Activated CD4-positive, alpha-beta memory T cell treated with anti-CD3 and anti-CD28 coated beads for 36 hours (primary cell): Measurements from ENCODE around the gene CYBRD1. TPM values are rescaled to one million over a fixed set of nuclear protein-coding genes. Genes with fewer than 3 reads are reported as not detected.
A peak's percentile ranks its signal among the peaks of the same experiment; 100 is the strongest.

Experiments used
- CTCF ChIA-PET: fragments of 350-600 bp; sonication (Branson Sonifier 250); formaldehyde crosslinking; loops from one replicate; lab custom pipeline; 2021; ENCODE audit warnings: antibody characterized with exemption, inconsistent platforms; lab: Charles Lee
- POLR2A ChIA-PET: fragments of 350-600 bp; sonication (Branson Sonifier 250); formaldehyde crosslinking; loops from one replicate; lab custom pipeline; 2021; ENCODE audit warnings: antibody characterized with exemption; lab: Charles Lee
- DNase-seq: peaks from one replicate; pipeline ENCODE4 v3.0.0-alpha.2; 2020
- H3K27ac Mint-ChIP-seq: one replicate; pipeline ENCODE4 v1.8.0; 2021; ENCODE audit warnings: mixed read lengths
- H3K27me3 Mint-ChIP-seq: one replicate; pipeline ENCODE4 v1.8.0; 2021; ENCODE audit warnings: mixed read lengths
- H3K36me3 Mint-ChIP-seq: one replicate; pipeline ENCODE4 v1.8.0; 2021; ENCODE audit warnings: mixed read lengths
- H3K4me1 Mint-ChIP-seq: one replicate; pipeline ENCODE4 v1.8.0; 2021; ENCODE audit warnings: low read depth, mixed read lengths
- H3K4me3 Mint-ChIP-seq: one replicate; pipeline ENCODE4 v1.8.0; 2021; ENCODE audit warnings: mild to moderate bottlenecking, mixed read lengths
- H3K9me3 Mint-ChIP-seq: one replicate; pipeline ENCODE4 v1.8.0; 2021; ENCODE audit warnings: mixed read lengths
- intact Hi-C: fragments of 100-400 bp; cut with micrococcal nuclease; formaldehyde crosslinking; loops from one replicate; pipeline ENCODE4 v1.15.1; 2023
- total RNA-seq, 2 experiments: library from RNA; stranded (reverse); gene quantifications; one replicate each; pipeline ENCODE4 v1.2.3, GENCODE V29; 2021

CYBRD1 gene
- total RNA-seq, 2 experiments from 2014 or later = 0.86 to 0.99 TPM

DNA sequence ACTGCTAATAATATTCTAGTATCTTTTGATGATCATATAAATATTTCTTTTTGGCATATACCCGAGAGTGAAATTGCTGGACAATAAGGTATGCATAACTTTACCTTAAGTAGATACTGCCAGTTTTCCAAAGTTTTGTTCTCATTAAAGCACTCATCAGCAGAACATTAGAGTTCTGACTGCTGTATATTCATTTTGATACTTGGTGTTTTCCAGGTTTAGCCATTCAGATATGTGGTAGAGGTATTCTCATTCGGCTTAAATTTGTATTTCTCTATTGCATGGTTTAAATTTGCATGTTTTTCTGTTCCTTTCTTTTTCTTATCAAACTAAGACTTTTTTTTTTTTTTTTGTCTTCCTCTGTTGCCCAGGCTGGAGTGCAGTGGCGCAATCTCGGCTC is 18.2 kb downstream of the CYBRD1 start:
- Mint-ChIP-seq H3K4me1 (no peaks in the 10 kb centered on the region), H3K9me3 (no peaks in the 10 kb centered on the region), H3K36me3 (no peaks in the 10 kb centered on the region), H3K27me3 (no peaks in the 10 kb centered on the region), H3K27ac (no peak overlapping the region), H3K4me3 (no peak overlapping the region)
- POLR2A ChIA-PET = no interaction called here
- CTCF ChIA-PET = no interaction called here
- DNase-seq = no peak
- intact Hi-C loops = no loop called here

- Mint-ChIP-seq H3K9me3 (no peaks in the 10 kb centered on the region), H3K4me3 (no peak overlapping the region), H3K4me1 (no peaks in the 10 kb centered on the region), H3K27me3 (no peaks in the 10 kb centered on the region), H3K27ac (no peak overlapping the region), H3K36me3 (no peaks in the 10 kb centered on the region)
- peak; percentile 19 for DNase-seq
- POLR2A ChIA-PET = no interaction called here
- intact Hi-C loops = no loop called here
- CTCF ChIA-PET = interaction anchor here (1.4 to 1.9 kb wide), 3 partner anchors 11 to 668 kb away, joined by 3 to 7 read pairs (median 3); no protein-coding TSS in a partner anchor
These were observed 19.1 kb downstream of the CYBRD1 start for GRCh38 chr2:171541202-171541887.

DNA sequence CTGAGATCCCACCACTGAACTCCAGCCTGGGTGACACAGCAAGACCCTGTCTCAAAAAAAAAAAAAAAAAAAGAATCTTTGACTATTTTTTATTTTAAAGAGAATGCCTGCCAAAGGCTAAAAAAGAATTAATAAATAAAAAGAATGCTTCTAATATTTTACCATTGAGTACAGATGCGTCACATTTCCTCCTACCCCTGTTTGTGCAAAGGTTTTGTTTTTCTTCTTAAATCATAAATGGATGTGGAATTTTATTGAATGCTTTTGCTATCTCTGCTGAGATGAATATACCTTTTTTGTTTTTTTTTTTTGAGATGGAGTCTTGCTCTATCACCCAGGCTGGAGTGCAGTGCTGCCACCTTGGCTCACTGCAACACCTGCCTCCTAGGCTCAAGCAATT is 22.8 kb downstream of the CYBRD1 start:
- POLR2A ChIA-PET = no interaction called here
- no peaks in the 10 kb centered on the region for H3K36me3 Mint-ChIP-seq
- H3K27ac Mint-ChIP-seq = no peak overlapping the region
- CTCF ChIA-PET = no interaction called here
- peaks cover 2% of the 10 kb centered on the region for H3K27me3 Mint-ChIP-seq
- no peaks in the 10 kb centered on the region for H3K4me1 Mint-ChIP-seq
- no peaks in the 10 kb centered on the region for H3K9me3 Mint-ChIP-seq
- intact Hi-C loops = no loop called here
- no peak overlapping the region for H3K4me3 Mint-ChIP-seq
- DNase-seq = no peak

DNA sequence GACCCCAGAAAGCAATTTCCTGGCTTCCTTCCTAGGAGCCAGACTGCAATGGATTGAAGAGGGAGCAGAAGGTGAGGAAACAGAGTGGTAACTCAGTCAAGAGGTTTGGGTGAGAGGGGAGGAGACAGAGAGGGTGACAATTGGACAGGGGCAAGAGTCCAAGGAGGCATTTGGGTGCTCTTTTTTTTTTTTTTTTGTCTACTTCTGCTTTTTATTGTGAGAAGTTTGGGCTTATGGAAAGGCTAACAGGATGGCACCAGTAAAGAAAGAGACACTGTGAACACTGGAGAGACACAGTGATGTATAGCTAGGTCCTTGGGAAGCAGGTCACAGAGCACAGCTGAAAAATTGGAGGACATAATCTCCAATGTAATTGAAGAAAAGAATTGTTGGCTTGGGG is 25.0 kb downstream of the CYBRD1 start:
- no peaks in the 10 kb centered on the region for H3K9me3 Mint-ChIP-seq
- H3K36me3 Mint-ChIP-seq = no peaks in the 10 kb centered on the region
- POLR2A ChIA-PET = no interaction called here

GRCh38 chr2:171547720-171548119 is 25.4 kb downstream of the CYBRD1 start:
- no peak for DNase-seq
- H3K27me3 Mint-ChIP-seq = peaks cover 2% of the 10 kb centered on the region
- no peaks in the 10 kb centered on the region for H3K9me3 Mint-ChIP-seq
- H3K4me3 Mint-ChIP-seq = no peak overlapping the region
- POLR2A ChIA-PET = no interaction called here
- no peaks in the 10 kb centered on the region for H3K4me1 Mint-ChIP-seq
- H3K27ac Mint-ChIP-seq = no peak overlapping the region
- no peaks in the 10 kb centered on the region for H3K36me3 Mint-ChIP-seq
- intact Hi-C loops = no loop called here
- CTCF ChIA-PET = no interaction called here

More for the DNA sequence above, 25.0 kb downstream of the CYBRD1 start:
- no peaks in the 10 kb centered on the region for H3K4me1 Mint-ChIP-seq
- peaks cover 2% of the 10 kb centered on the region for H3K27me3 Mint-ChIP-seq
- H3K27ac Mint-ChIP-seq = no peak overlapping the region
- DNase-seq = no peak
- intact Hi-C loops = no loop called here
- CTCF ChIA-PET = no interaction called here
- H3K4me3 Mint-ChIP-seq = no peak overlapping the region

GRCh38 chr2:171550613-171551012 is 28.3 kb downstream of the CYBRD1 start:
- CTCF ChIA-PET = no interaction called here
- no peaks in the 10 kb centered on the region for H3K36me3 Mint-ChIP-seq
- POLR2A ChIA-PET = no interaction called here
- H3K4me3 Mint-ChIP-seq = no peak overlapping the region
- H3K4me1 Mint-ChIP-seq = no peaks in the 10 kb centered on the region
- H3K27ac Mint-ChIP-seq = no peak overlapping the region
- peaks cover 4% of the 10 kb centered on the region for H3K27me3 Mint-ChIP-seq
- no peaks in the 10 kb centered on the region for H3K9me3 Mint-ChIP-seq
- DNase-seq = no peak
- intact Hi-C loops = no loop called here

DNA sequence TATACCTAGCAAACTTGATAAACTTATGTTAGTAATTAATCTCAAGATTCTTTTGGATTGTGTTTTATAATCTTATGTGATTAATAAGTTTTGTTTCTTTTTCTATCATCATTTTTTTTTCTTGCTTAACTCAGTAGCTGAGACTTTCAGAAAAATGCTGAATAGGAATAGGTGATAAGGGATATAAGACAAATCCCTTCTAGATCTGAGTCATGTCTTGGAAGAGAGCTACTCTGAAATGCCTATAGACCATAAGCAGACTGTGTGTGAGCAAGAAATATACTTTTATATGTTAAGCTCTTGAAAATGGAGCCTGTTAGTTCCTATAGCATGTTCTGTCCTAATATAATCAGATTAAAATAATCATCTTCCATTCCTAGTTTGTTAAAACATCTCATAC is 29.6 kb downstream of the CYBRD1 start:
- Mint-ChIP-seq H3K36me3 (no peaks in the 10 kb centered on the region), H3K9me3 (no peaks in the 10 kb centered on the region), H3K27ac (no peak overlapping the region), H3K4me1 (no peaks in the 10 kb centered on the region), H3K4me3 (no peak overlapping the region), H3K27me3 (peaks cover 2% of the 10 kb centered on the region)
- ChIA-PET POLR2A (no interaction called here), CTCF (no interaction called here)
- intact Hi-C loops = no loop called here
- DNase-seq = no peak

GRCh38 chr2:171553236-171553635 is 31.0 kb downstream of the CYBRD1 start:
- Mint-ChIP-seq H3K27me3 (peaks cover 4% of the 10 kb centered on the region), H3K9me3 (no peaks in the 10 kb centered on the region), H3K36me3 (no peaks in the 10 kb centered on the region), H3K27ac (no peak overlapping the region), H3K4me1 (peaks cover 3% of the 10 kb centered on the region), H3K4me3 (no peak overlapping the region)
- POLR2A ChIA-PET = no interaction called here
- intact Hi-C loops = no loop called here
- CTCF ChIA-PET = no interaction called here
- DNase-seq = no peak

DNA sequence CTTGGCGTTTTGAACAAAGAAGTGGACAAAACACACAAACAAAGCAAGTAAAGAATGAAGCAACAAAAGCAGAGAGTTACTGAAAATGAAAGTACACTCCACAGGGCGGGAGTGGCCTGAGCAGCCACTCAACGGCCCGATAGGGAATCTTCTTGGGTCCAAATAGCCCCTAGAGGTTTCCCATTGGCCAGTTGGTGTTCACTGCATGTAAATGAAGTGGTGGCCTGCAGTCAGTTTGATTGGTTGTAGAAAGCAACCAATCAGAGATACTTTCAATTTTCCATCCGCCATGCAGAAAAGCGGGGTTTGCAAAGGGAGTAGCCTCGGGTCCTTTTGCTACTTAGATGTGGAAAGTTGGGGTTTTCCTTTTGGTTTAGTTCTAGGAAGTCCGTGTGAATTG is 31.6 kb downstream of the CYBRD1 start:
- POLR2A ChIA-PET = no interaction called here
- no peaks in the 10 kb centered on the region for H3K36me3 Mint-ChIP-seq
- H3K9me3 Mint-ChIP-seq = no peaks in the 10 kb centered on the region
- peaks cover 3% of the 10 kb centered on the region for H3K4me1 Mint-ChIP-seq
- CTCF ChIA-PET = no interaction called here
- peaks cover 6% of the 10 kb centered on the region for H3K27me3 Mint-ChIP-seq
- no peak overlapping the region for H3K4me3 Mint-ChIP-seq
- H3K27ac Mint-ChIP-seq = no peak overlapping the region
- intact Hi-C loops = no loop called here
- DNase-seq = no peak

DNA sequence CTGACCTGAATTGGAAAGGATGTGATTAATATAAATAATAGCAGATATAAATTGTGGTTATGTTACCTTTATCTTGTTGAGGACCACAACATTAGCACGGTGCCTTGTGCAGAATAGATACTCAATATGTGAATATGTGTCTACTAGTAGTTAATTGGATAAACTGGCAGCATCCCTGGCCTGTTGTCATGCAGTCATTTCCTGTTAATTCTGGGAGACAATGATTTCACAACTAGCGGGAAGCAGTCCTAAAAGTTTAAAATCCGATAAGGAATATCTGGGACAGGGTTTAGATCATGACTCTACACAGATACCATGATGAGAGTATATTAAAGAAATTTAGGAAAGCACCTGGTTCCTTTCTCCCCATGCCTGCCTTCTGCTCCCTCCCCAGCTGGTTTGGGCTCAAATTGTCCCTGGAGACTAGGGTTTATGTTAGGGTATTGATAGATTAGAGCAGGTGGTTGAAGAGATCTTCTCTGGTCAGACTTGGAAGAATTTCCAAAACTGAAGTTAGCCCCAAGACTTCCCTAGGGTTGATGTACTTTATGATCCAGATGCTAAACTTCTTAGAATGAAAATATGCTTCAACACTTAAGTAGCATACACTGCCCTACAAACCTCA is 32.8 kb downstream of the CYBRD1 start:
- Mint-ChIP-seq H3K4me3 (no peak overlapping the region), H3K9me3 (no peaks in the 10 kb centered on the region), H3K4me1 (peaks cover 3% of the 10 kb centered on the region), H3K27ac (no peak overlapping the region), H3K36me3 (no peaks in the 10 kb centered on the region), H3K27me3 (peaks cover 10% of the 10 kb centered on the region)
- ChIA-PET CTCF (interaction anchor here (1.8 kb wide), 1 partner anchor 19 kb away, joined by 6 read pairs; no protein-coding TSS in a partner anchor), POLR2A (no interaction called here)
- no peak for DNase-seq
- intact Hi-C loops = no loop called here

DNA sequence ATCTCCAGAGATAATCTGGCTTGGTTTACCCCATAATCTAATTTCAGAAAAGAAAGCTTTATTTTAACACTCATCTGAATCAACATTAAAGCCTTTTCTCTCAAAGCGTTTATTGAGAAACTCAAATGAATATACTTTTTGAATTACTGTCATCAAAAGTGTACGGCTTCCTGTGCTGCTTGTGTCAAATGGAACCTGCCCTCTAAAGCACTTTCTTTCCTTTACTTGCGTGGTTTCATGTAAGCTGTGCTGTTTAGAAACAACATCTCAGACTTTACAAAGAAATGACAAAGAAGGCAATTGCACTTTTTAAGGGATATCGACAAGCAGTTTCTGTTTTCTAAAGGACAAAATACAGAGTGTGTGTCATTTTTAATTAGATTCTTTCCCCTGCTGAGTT is 35.1 kb downstream of the CYBRD1 start:
- no peaks in the 10 kb centered on the region for H3K9me3 Mint-ChIP-seq
- CTCF ChIA-PET = interaction anchor here (1.4 kb wide), 1 partner anchor 17 kb away, joined by 4 read pairs; no protein-coding TSS in a partner anchor
- intact Hi-C loops = no loop called here
- no peak overlapping the region for H3K27ac Mint-ChIP-seq
- POLR2A ChIA-PET = no interaction called here
- peaks cover 11% of the 10 kb centered on the region for H3K27me3 Mint-ChIP-seq
- H3K4me3 Mint-ChIP-seq = no peak overlapping the region
- DNase-seq = peak; percentile 15
- peaks cover 3% of the 10 kb centered on the region for H3K4me1 Mint-ChIP-seq
- no peaks in the 10 kb centered on the region for H3K36me3 Mint-ChIP-seq

DNA sequence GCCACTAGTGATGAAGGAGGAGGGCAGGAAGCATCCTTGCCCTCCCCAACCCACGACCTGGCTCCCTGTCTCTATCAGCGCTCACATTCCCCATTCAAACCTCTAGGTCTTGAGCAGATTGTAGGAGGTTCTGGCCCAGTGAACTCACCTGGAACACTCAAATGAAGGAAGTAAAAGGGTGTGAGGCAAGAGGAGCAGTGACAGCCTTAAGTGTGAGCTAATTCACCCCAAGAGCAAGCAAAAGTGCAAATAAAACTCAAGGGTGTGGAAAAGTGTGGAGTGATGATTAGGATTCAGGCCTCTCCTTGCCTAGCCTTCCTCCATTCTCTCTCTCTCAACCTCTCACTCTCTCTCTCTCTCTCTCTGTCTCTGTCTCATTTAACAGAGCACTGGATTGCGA is 41.0 kb downstream of the CYBRD1 start:
- ChIA-PET POLR2A (no interaction called here), CTCF (no interaction called here)
- intact Hi-C loops = no loop called here

GRCh38 chr2:171564463-171564862 is 42.2 kb downstream of the CYBRD1 start:
- H3K36me3 Mint-ChIP-seq = no peaks in the 10 kb centered on the region
- H3K4me1 Mint-ChIP-seq = no peaks in the 10 kb centered on the region
- POLR2A ChIA-PET = no interaction called here
- H3K27me3 Mint-ChIP-seq = peaks cover 5% of the 10 kb centered on the region
- intact Hi-C loops = no loop called here
- CTCF ChIA-PET = interaction anchor here (0.6 to 1.0 kb wide), 3 partner anchors 10 to 897 kb away, joined by 3 to 4 read pairs (median 3); no protein-coding TSS in a partner anchor
- no peaks in the 10 kb centered on the region for H3K9me3 Mint-ChIP-seq
- DNase-seq = no peak
- no peak overlapping the region for H3K27ac Mint-ChIP-seq
- no peak overlapping the region for H3K4me3 Mint-ChIP-seq

More for the DNA sequence above, 41.0 kb downstream of the CYBRD1 start:
- DNase-seq = no peak
- Mint-ChIP-seq H3K27ac (no peak overlapping the region), H3K27me3 (peaks cover 7% of the 10 kb centered on the region), H3K36me3 (no peaks in the 10 kb centered on the region), H3K9me3 (no peaks in the 10 kb centered on the region), H3K4me1 (no peaks in the 10 kb centered on the region), H3K4me3 (no peak overlapping the region)
